GM12801 (cell line): ENCODE results near the gene ZNF362.

Source experiments
- CTCF ChIP-seq: IDR thresholded peaks from one replicate; pipeline ENCODE4 v1.5.1; 2011; ENCODE audit warnings: control low read depth; ENCODE audit not compliant: insufficient read length; ENCODE audit errors: extremely low read depth

The ZNF362 gene

DNA sequence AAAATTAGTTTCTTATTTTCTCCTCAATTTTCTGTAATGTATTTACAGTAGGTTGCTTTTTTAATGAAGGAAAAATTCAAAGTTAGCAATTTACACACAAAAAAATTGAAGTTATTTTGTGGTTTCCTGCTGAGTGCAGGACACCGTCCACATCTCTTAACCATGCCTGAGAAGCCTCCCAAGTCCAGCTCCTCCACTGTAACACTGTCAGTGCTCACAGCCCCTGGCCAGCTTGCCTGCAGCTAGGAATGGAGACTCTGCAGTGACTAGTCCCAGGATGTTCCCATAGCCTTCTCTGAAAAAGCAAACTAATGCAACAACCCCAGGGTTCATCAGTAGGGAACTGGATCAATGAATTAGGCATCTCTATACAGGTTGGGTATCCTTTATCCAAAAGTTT, 61.1 kb downstream of the ZNF362 start:
- no peak for TF ChIP-seq CTCF

DNA sequence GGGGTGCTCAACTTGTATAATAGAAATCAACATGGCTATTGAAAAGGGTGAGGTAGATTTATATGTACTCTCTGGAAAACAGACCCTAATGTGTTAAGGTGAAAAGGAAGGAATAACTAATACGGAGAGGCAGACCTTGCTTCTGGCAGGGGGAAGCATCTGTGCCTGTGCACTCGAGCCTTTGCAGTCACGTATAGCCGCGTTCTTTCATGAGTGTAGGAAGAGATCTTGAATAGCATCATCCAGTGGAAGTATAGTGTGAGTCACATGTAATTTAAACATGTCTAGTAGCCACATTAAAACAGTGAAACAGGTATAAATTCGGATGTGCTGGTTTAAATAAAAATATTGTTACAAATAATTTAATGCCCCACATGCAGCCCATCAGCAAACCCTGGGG, 61.7 kb downstream of the ZNF362 start:
- no peak for TF ChIP-seq CTCF

- TF ChIP-seq CTCF: no peak
Observed at GRCh38 chr1:33319186-33319948, 63.1 kb downstream of the ZNF362 start.

DNA sequence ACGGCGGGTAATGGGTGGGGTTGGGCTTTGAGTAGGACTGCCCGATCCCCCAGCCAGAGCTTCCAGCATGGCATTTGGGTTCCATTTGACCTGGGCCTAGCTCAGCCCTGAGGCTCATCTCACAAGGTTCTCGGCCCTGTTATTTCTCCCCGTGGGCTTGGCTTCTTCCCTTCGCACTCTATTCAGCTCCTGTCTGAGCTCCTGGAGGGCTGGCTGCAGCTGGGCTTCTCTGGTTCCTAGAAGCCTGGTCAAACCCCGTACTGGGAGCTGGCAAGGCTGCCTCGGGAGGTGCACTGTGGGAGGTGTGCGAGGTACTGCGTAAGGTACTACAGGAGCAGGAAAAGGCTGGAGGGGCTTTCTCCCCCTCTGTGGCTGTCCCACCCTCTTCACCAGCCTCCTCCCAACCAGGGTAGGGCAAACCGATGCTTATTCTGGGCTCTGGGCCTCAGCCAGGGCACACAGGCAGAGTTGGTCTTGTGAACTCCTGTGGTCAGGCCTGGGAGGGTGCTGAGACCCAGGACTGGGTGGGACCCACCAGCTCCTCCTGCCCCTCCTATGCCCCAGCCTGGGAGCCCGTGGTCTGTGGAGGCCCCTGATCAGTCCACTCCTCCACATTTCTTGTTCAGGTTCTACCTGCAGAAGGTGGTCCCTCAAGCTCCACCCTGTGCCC, 63.8 kb downstream of the ZNF362 start:
- TF ChIP-seq CTCF: no peak

GRCh38 chr1:33320619-33321165, 64.4 kb downstream of the ZNF362 start, which contains the start of gene A3GALT2:
Gene A3GALT2, minus strand, starts transcription at chr1:33321098. Its CDS starts 0 bp downstream, at chr1:33321098.
- TF ChIP-seq CTCF: no peak

GRCh38 chr1:33321178-33321577, 64.9 kb downstream of the ZNF362 start:
- TF ChIP-seq CTCF: no peak

GRCh38 chr1:33322109-33322508, 65.8 kb downstream of the ZNF362 start:
- TF ChIP-seq CTCF: no peak
